HepG2 (cell line): ENCODE measurements around the gene DCDC2. TPM values are rescaled to one million over a fixed set of nuclear protein-coding genes. Genes with fewer than 3 reads are reported as not detected.

ENCODE experiments used
- AKNA ChIP-seq: sonication (generic); formaldehyde crosslinking; IDR thresholded peaks from 2 replicates; pipeline ENCODE4 v1.4.0; 2020; ENCODE audit warnings: missing genetic modification reagents, borderline replicate concordance
- ARID5B ChIP-seq: IDR thresholded peaks from 2 replicates; pipeline ENCODE4 v1.4.0; 2020; ENCODE audit warnings: mild to moderate bottlenecking, missing genetic modification reagents
- BRF2 ChIP-seq: sonication (generic); formaldehyde crosslinking; IDR thresholded peaks from 2 replicates; pipeline ENCODE4 v1.8.1; 2022; ENCODE audit warnings: mild to moderate bottlenecking, missing genetic modification reagents
- FOXK1 ChIP-seq: sonication (generic); formaldehyde crosslinking; IDR thresholded peaks from 2 replicates; pipeline ENCODE4 v1.4.0; 2020; ENCODE audit warnings: low read depth, missing genetic modification reagents, borderline replicate concordance
- HMG20A ChIP-seq: IDR thresholded peaks from 2 replicates; pipeline ENCODE4 v1.6.1; 2016; ENCODE audit warnings: borderline replicate concordance
- KDM2A ChIP-seq: sonication (generic); formaldehyde crosslinking; IDR thresholded peaks from 2 replicates; pipeline ENCODE4 v1.4.0; 2020; ENCODE audit warnings: low read depth, missing genetic modification reagents, borderline replicate concordance
- PHF8 ChIP-seq: sonication (generic); formaldehyde crosslinking; IDR thresholded peaks from 2 replicates; pipeline ENCODE4 v1.5.0; 2020; ENCODE audit warnings: missing genetic modification reagents
- TEAD3 ChIP-seq: optimal IDR thresholded peaks from 2 replicates; pipeline ENCODE3; 2016; ENCODE audit warnings: borderline replicate concordance
- THYN1 ChIP-seq: sonication (generic); formaldehyde crosslinking; IDR thresholded peaks from 2 replicates; pipeline ENCODE4 v1.8.1; 2023; ENCODE audit warnings: low read depth, mild to moderate bottlenecking, moderate library complexity, missing genetic modification reagents, borderline replicate concordance
- ZFP41 ChIP-seq: sonication (generic); formaldehyde crosslinking; IDR thresholded peaks from 2 replicates; pipeline ENCODE4 v1.4.0; 2020; ENCODE audit warnings: mild to moderate bottlenecking, missing genetic modification reagents, borderline replicate concordance
- ZFP90 ChIP-seq: sonication (generic); formaldehyde crosslinking; IDR thresholded peaks from 2 replicates; pipeline ENCODE4 v1.8.0; 2022; ENCODE audit warnings: missing genetic modification reagents, mild to moderate bottlenecking, inconsistent platforms, borderline replicate concordance
- ZNF143 ChIP-seq: sonication (generic); formaldehyde crosslinking; IDR thresholded peaks from 2 replicates; pipeline ENCODE4 v1.4.0; 2020; ENCODE audit warnings: missing genetic modification reagents
- ZNF496 ChIP-seq: sonication (generic); formaldehyde crosslinking; IDR thresholded peaks from 2 replicates; pipeline ENCODE4 v1.8.1; 2023; ENCODE audit warnings: mild to moderate bottlenecking, moderate library complexity, missing genetic modification reagents; ENCODE audit not compliant: insufficient replicate concordance
- ZNF513 ChIP-seq: sonication (generic); formaldehyde crosslinking; conservative IDR thresholded peaks from 2 replicates; pipeline ENCODE4 v1.5.0; 2020; ENCODE audit warnings: missing genetic modification reagents
- ZNF781 ChIP-seq: sonication (generic); formaldehyde crosslinking; IDR thresholded peaks from 2 replicates; pipeline ENCODE4 v1.5.1; 2020; ENCODE audit warnings: borderline replicate concordance, mild to moderate bottlenecking, missing genetic modification reagents; ENCODE audit errors: not compliant biosample characterization
- ZNF883 ChIP-seq: sonication (generic); formaldehyde crosslinking; IDR thresholded peaks from 2 replicates; pipeline ENCODE4 v1.5.1; 2020; ENCODE audit warnings: mild to moderate bottlenecking, missing genetic modification reagents; ENCODE audit errors: not compliant biosample characterization
- polyA plus RNA-seq, 8 experiments: library from polyadenylated mRNA; depleted of rRNA in 3 of 8; stranded (reverse) in 7 of 8; unstranded in 1 of 8; fragments of >200 nt; fragmentation: Illumina TruSeq in 4 of 8; extraction: Trizol in 4 of 8; gene quantifications; 2 replicates each; pipeline versions ENCODE4 v1.2.1 to v1.2.3, GENCODE V29; 2011 to 2016; ENCODE audit warnings: low read depth in 4 of 8, missing spikeins in 1 of 8, mixed read lengths in 1 of 8; ENCODE audit not compliant: insufficient read depth in 1 of 8
- total RNA-seq, 5 experiments: library from RNA; depleted of rRNA; stranded (reverse); fragments of >200 nt; fragmentation: Illumina TruSeq; extraction: Trizol; gene quantifications; 2 replicates each; pipeline ENCODE4 v1.2.3, GENCODE V29; 2016; ENCODE audit warnings: low read depth in 1 of 5

Gene DCDC2
- total and polyA plus RNA-seq, 2 of the 13 experiments (the other 11 are each of a cell fraction or from before 2014, with no cell fraction given): 9.0 to 36.2 TPM

GRCh38 chr6:24357336-24358218 lies at the start of gene DCDC2 (continued):
- TF ChIP-seq BRF2 (CRISPR knock-in tag) (0 out of 2 replicates have a peak, but pooled peaks have one; percentile 20), ZFP90 (CRISPR knock-in tag) (peak; percentile 54; the same call in 1 of the 2 replicates), HMG20A (CRISPR knock-in tag) (0 out of 2 replicates have a peak, but pooled peaks have one; percentile 13), ZNF883 (CRISPR knock-in tag) (peak; percentile 94), ZNF143 (no peak), ZNF781 (CRISPR knock-in tag) (peak; percentile 89), ZNF513 (CRISPR knock-in tag) (no peak), THYN1 (no peak), PHF8 (CRISPR knock-in tag) (peak; percentile 74), KDM2A (CRISPR knock-in tag) (peak; percentile 98), ZNF496 (CRISPR knock-in tag) (no peak), AKNA (CRISPR knock-in tag) (no peak), ZFP41 (peak; percentile 88; the same call in 1 of the 2 replicates), FOXK1 (CRISPR knock-in tag) (no peak), ARID5B (CRISPR knock-in tag) (peak; percentile 71), TEAD3 (CRISPR knock-in tag) (peak; percentile 46)
